Endometrial microvascular endothelial cells (primary cell): ENCODE data around the gene GCAT. TPM values are rescaled to one million over a fixed set of nuclear protein-coding genes. Genes with fewer than 3 reads are reported as not detected.

Source experiments
- in situ Hi-C: cut with HindIII; loops from 2 replicates; pipeline ENCODE4 v1.10.0; 2017; ENCODE audit warnings: low sequenced_read_pairs, low pct_unique_long_range_greater_than_20kb; ENCODE audit errors: inconsistent ontology term
- total RNA-seq: library from RNA; depleted of rRNA; stranded (reverse); fragments of >200 nt; gene quantifications from one replicate; pipeline ENCODE4 v1.2.3, GENCODE V29; 2015; ENCODE audit errors: inconsistent ontology term

Gene GCAT
- total RNA-seq, 1 donor from 2014 or later: 32.1 TPM

DNA sequence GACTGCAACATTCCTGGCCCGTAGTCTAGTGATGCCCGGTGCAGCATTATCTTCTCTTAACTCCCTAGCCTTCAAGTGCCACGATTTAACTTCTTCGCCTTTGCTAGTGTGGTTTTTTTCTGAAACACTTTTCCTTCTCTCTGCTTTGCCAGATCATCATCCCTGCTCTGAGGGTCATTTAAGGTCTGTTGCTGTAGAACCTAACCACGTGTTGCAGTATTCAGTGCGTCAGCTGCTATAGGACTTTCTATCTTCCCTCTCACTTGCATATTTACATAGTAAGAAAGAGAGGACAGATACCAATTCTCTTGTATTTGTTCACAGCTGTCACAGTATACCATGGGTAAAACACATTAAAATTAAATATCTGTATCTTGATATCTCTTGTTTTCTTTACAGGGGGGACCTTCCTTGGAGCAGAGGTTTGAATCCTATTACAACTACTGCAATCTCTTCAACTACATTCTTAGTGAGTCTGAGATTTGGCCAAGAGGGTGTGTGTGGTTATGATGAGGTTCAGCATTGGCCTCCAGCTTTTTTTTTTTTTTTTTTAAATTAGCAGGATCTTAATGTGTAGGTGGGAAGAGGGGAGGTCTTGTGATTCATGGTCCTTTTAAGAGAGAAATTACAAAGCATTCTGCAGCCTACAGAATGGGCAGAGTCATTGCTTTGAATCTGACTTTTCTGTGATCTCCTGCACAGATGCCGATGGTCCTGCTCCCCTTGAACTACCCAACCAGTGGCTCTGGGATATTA is 55.0 kb downstream of the GCAT start:
- in situ Hi-C loops: no loop called here

DNA sequence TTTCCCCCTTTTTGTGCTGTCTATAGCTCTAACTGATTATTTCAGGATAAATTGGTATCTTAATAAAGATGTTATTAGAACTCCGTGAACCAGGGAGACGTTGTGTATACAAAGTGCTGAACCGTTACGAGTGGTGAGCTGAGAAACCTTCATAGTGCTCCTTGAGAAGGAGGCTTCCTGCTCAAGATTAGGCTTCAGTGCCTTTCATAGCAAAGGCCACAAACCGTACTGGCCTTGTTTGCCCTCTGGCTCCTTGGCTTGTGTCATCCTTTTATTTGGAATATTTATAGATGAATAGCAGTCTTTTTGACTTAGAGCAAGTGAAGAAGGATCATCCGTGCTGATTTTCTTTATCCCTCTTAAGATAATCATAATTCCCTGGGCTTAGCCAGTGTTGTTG is 57.8 kb downstream of the GCAT start:
- in situ Hi-C loops: no loop called here

Other genes with a start within 250 kb of the GCAT start
- 72.2 TPM for gene CDC42EP1, start 247.5 kb upstream of the GCAT start, total RNA-seq
- not detected for gene LGALS2, start 227.8 kb upstream of the GCAT start, total RNA-seq
- gene GGA1, start 199.1 kb upstream of the GCAT start, total RNA-seq: 64.9 TPM
- gene SH3BP1, start 168.3 kb upstream of the GCAT start, total RNA-seq: 2.0 TPM
- 16.4 TPM for gene PDXP, start 149.2 kb upstream of the GCAT start, total RNA-seq
- gene LGALS1, start 132.3 kb upstream of the GCAT start, total RNA-seq: 7,013 TPM
- gene NOL12, start 121.6 kb upstream of the GCAT start, total RNA-seq: 56.5 TPM
- gene TRIOBP, start 110.9 kb upstream of the GCAT start, total RNA-seq: 135 TPM
- gene GALR3, start 15.4 kb downstream of the GCAT start, total RNA-seq: not detected
- 54.3 TPM for gene ANKRD54, start 36.4 kb downstream of the GCAT start, total RNA-seq
- gene EIF3L, start 41.5 kb downstream of the GCAT start, total RNA-seq: 397 TPM
- gene MICALL1, start 98.4 kb downstream of the GCAT start, total RNA-seq: 63.0 TPM
- gene C22orf23, start 145.7 kb downstream of the GCAT start, total RNA-seq: not detected
- gene POLR2F, start 145.8 kb downstream of the GCAT start, total RNA-seq: 80.4 TPM
- gene SOX10, start 176.6 kb downstream of the GCAT start, total RNA-seq: not detected
- 17.2 TPM for gene PICK1, start 249.5 kb downstream of the GCAT start, total RNA-seq